Immature natural killer cell (primary cell): ENCODE measurements around the gene ARSH. TPM values are rescaled to one million over a fixed set of nuclear protein-coding genes. Genes with fewer than 3 reads are reported as not detected.
"Not testable (repeated sequence)": the region's sequence is repeated elsewhere in the genome, so short reads cannot be mapped to it uniquely, and the experiment has no call there.

Experiments
- DNase-seq, 3 donors: peaks; one replicate each; pipeline ENCODE4 v3.0.0; 2022; ENCODE audit warnings: mixed read lengths in 1 of 3
- H3K27ac Mint-ChIP-seq, 6 donors: one replicate each; pipeline ENCODE4 v1.8.0; 2020; ENCODE audit warnings: mixed read lengths in 6 of 6, mild to moderate bottlenecking in 5 of 6, inconsistent platforms in 4 of 6, moderate library complexity in 3 of 6
- H3K27me3 Mint-ChIP-seq, 3 donors: one replicate each; pipeline ENCODE4 v1.8.0; 2020 to 2021; ENCODE audit warnings: low read depth in 3 of 3, mild to moderate bottlenecking in 3 of 3, mixed read lengths in 3 of 3, moderate library complexity in 3 of 3, inconsistent platforms in 1 of 3
- H3K36me3 Mint-ChIP-seq, 3 donors: one replicate each; pipeline ENCODE4 v1.8.0; 2020; ENCODE audit warnings: mixed read lengths in 3 of 3, inconsistent platforms in 2 of 3, mild to moderate bottlenecking in 2 of 3
- H3K4me1 Mint-ChIP-seq, 2 donors: one replicate each; pipeline ENCODE4 v1.8.0; 2020; ENCODE audit warnings: inconsistent platforms in 2 of 2, mild to moderate bottlenecking in 2 of 2, mixed read lengths in 2 of 2, moderate library complexity in 1 of 2
- H3K4me3 Mint-ChIP-seq, 5 donors: one replicate each; pipeline ENCODE4 v1.8.0; 2020; ENCODE audit warnings: mild to moderate bottlenecking in 5 of 5, mixed read lengths in 5 of 5, inconsistent platforms in 3 of 5, moderate library complexity in 3 of 5
- H3K9me3 Mint-ChIP-seq, 6 donors: one replicate each; pipeline ENCODE4 v1.8.0; 2020; ENCODE audit warnings: mild to moderate bottlenecking in 6 of 6, mixed read lengths in 6 of 6, inconsistent platforms in 4 of 6, moderate library complexity in 3 of 6
- polyA plus RNA-seq, 3 donors: library from polyadenylated mRNA; unstranded; fragments of 300-500 nt; fragmentation: Illumina TruSeq; gene quantifications; one replicate each; pipeline ENCODE4 v1.2.3, GENCODE V29; 2021

Gene ARSH
- polyA plus RNA-seq, 3 donors from 2014 or later, result not detected

DNA sequence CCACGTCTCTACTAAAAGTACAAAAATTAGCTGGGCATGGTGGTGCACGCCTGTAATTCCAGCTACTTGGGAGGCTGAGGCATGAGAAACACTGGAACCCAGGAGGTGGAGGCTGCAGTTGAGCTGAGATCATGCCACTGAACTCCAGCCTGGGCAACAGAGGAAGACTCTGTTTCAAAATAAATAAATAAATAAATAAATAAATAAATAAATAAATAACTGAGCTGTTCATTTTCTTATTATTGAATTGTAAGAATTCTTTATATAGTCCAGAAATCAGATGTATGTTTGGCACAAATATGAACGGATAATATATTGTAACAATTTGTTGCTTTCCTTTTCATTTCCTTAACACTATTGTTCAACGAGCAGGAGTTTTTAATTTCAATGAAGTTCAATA lies 27.7 kb upstream of the ARSH start:
- not testable (repeated sequence) for H3K27ac Mint-ChIP-seq, DNase-seq, H3K9me3 Mint-ChIP-seq, H3K4me3 Mint-ChIP-seq, H3K36me3 Mint-ChIP-seq, H3K4me1 Mint-ChIP-seq, H3K27me3 Mint-ChIP-seq

- peaks cover 2 to 7% (median 3%) of the 10 kb centered on the region in 3 donors for H3K27me3 Mint-ChIP-seq
- H3K27ac Mint-ChIP-seq, result no peak overlapping the region
Measured at GRCh38 chrX:2984342-2984741, 22.0 kb upstream of the ARSH start.

DNA sequence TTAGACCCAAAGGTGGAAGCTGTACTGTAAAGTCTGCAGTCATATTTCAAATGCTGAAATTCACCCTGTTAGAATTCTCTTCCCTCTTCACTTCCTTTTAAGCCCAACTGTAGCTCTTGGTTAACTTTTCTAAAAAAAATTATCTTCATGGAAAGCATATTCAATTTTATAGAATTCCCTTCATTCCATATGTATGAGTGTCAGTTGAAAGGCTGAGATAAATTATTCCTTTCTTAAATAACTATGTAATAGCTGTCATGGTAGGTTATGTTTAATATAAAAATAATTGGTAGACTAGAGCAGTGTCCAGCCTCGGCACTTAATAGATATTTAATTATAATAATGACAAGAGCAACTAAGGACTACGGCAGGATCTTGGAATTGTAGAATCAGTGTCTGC lies 16.8 kb upstream of the ARSH start:
- Mint-ChIP-seq H3K4me3 (no peak overlapping the region), H3K4me1 (no peaks in the 10 kb centered on the region), H3K27me3 (peaks cover 3 to 5% (median 4%) of the 10 kb centered on the region in 3 donors), H3K9me3 (no peaks in the 10 kb centered on the region), H3K27ac (no peak overlapping the region), H3K36me3 (no peaks in the 10 kb centered on the region)
- DNase-seq, result no peak

More at GRCh38 chrX:2984342-2984741, 22.0 kb upstream of the ARSH start:
- H3K36me3 Mint-ChIP-seq, result no peaks in the 10 kb centered on the region
- H3K4me3 Mint-ChIP-seq, result no peak overlapping the region
- DNase-seq, result no peak
- H3K9me3 Mint-ChIP-seq, result peaks cover 0 to 1% (median 0%) of the 10 kb centered on the region in 6 donors
- no peaks in the 10 kb centered on the region for H3K4me1 Mint-ChIP-seq

DNA sequence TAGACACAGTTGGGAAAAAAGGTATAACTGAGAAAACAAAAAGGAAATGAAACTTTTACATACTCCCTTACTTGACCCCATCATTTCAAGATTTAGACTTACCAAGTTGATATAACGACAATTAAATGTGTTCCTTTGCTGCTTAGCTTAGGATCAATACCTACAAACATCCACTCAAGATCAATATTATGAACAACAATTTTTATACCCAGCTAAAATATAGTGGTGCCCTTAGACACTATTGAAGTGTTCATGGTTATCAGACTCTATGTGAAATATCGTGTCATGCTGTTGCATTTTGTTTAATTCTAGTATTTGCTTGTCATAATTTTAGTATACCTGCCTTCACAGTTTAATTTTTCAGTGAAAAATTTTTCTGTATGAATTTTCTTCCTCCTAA lies 4.2 kb downstream of the ARSH start:
- no peak overlapping the region for H3K4me3 Mint-ChIP-seq
- peaks cover 0 to 10% (median 7%) of the 10 kb centered on the region in 6 donors for H3K9me3 Mint-ChIP-seq
- peaks cover 1 to 16% (median 3%) of the 10 kb centered on the region in 3 donors for H3K27me3 Mint-ChIP-seq
- no peaks in the 10 kb centered on the region for H3K4me1 Mint-ChIP-seq
- DNase-seq, result no peak
- H3K27ac Mint-ChIP-seq, result no peak overlapping the region
- H3K36me3 Mint-ChIP-seq, result peaks cover 0 to 4% (median 0%) of the 10 kb centered on the region in 3 donors

- Mint-ChIP-seq H3K9me3 (peaks cover 0 to 4% (median 0%) of the 10 kb centered on the region in 6 donors), H3K4me3 (no peak overlapping the region), H3K4me1 (no peaks in the 10 kb centered on the region), H3K36me3 (no peaks in the 10 kb centered on the region), H3K27ac (no peak overlapping the region), H3K27me3 (peaks cover 0 to 16% (median 2%) of the 10 kb centered on the region in 3 donors)
- DNase-seq, result no peak
Measured at GRCh38 chrX:3017492-3017891, 11.1 kb downstream of the ARSH start.

- no peaks in the 10 kb centered on the region for H3K36me3 Mint-ChIP-seq
- no peak overlapping the region for H3K27ac Mint-ChIP-seq
- H3K27me3 Mint-ChIP-seq, result peaks cover 0 to 5% (median 3%) of the 10 kb centered on the region in 3 donors
Measured at GRCh38 chrX:3024176-3024575, 17.8 kb downstream of the ARSH start.

DNA sequence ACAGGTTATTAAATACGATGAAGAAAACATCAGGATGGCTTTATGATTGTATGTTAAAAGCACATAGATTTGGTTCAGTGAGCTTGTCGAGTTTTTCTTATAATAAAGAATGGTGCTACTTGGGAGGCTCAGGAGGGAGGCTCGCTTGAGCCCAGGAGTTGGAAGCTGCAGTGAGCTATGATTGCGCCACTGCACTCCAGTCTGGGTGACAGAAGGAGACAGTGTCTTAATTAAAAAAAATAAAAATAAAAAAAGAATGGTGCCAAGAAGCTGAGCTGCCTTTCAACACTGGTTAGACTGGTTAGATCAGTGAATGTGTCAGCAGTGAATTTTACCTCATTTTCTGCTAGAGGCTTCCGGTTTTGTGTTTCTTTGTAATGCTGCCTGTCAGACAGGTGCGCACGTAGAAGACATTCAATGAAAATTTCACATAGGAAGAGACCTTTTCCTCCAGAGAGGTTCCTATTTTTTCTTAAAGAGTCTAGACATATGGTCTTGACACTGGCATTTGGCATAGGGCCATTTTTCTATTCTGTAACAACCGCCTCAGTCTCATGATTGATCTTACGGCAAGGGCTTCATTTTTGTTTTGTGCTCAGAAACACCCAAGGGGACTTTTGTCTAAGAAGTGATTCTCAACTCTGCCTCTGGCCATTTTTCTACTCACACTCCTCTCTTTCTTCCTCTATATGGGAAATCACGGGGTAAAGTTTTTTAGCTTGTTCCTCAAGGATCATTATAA lies 19.9 kb downstream of the ARSH start:
- Mint-ChIP-seq H3K27ac (no peak overlapping the region), H3K4me1 (no peaks in the 10 kb centered on the region), H3K4me3 (no peak overlapping the region)

More at GRCh38 chrX:3024176-3024575, 17.8 kb downstream of the ARSH start:
- H3K4me1 Mint-ChIP-seq, result no peaks in the 10 kb centered on the region
- H3K9me3 Mint-ChIP-seq, result no peaks in the 10 kb centered on the region
- H3K4me3 Mint-ChIP-seq, result no peak overlapping the region
- no peak for DNase-seq

DNA sequence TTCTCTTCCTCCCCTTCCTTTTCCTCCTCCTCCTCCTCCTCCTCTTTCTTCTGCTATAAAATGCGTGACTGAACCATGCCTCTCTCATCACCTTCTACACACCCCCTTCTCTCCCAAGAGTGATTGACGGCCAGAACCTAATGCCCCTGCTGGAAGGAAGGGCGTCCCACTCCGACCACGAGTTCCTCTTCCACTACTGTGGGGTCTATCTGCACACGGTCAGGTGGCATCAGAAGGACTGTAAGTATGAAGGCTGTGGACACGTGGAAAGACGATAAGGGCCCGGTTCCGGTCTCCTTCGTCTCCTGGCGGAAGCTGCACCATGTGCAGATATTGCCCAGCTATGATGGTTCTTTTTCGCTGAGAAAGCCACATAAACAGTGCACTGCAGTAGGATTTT lies 22.8 kb downstream of the ARSH start:
- Mint-ChIP-seq H3K36me3 (no peaks in the 10 kb centered on the region), H3K4me3 (no peak overlapping the region), H3K4me1 (no peaks in the 10 kb centered on the region), H3K9me3 (no peaks in the 10 kb centered on the region), H3K27me3 (peaks cover 2 to 8% (median 5%) of the 10 kb centered on the region in 3 donors), H3K27ac (no peak overlapping the region)
- no peak for DNase-seq

More for the DNA sequence above, 19.9 kb downstream of the ARSH start:
- no peak for DNase-seq
- peaks cover 0 to 8% (median 5%) of the 10 kb centered on the region in 3 donors for H3K27me3 Mint-ChIP-seq
- H3K36me3 Mint-ChIP-seq, result no peaks in the 10 kb centered on the region
- H3K9me3 Mint-ChIP-seq, result no peaks in the 10 kb centered on the region

GRCh38 chrX:3037218-3037617 lies 30.9 kb downstream of the ARSH start:
- H3K27me3 Mint-ChIP-seq, result peaks cover 0 to 3% (median 0%) of the 10 kb centered on the region in 3 donors
- no peaks in the 10 kb centered on the region for H3K9me3 Mint-ChIP-seq
- no peak for DNase-seq
- H3K4me3 Mint-ChIP-seq, result no peak overlapping the region
- H3K4me1 Mint-ChIP-seq, result no peaks in the 10 kb centered on the region
- H3K27ac Mint-ChIP-seq, result no peak overlapping the region
- no peaks in the 10 kb centered on the region for H3K36me3 Mint-ChIP-seq

DNA sequence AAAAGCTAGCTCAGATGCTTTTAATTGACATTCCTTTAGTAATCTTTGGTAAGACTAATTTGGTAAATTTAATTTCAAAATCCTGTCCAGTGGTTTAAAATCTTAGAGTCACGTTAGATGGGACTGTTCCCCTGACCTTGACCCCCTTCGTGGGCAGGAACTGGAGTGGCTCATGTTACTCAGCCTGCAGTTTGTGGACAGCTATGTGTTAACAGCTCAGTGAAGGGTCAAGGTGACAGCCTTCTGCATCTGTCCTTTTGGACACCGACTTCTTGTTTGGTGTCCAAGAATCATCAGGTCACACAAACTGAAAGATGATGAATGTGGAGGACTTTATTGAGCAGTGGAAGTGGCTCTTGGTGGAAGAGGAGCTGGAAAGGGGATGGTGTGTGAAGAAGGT lies 37.9 kb downstream of the ARSH start:
- no peak for DNase-seq
- peak overlapping the region in 1 of 6 donors; percentile 29 for H3K27ac Mint-ChIP-seq
- no peaks in the 10 kb centered on the region for H3K9me3 Mint-ChIP-seq
- H3K36me3 Mint-ChIP-seq, result no peaks in the 10 kb centered on the region
- peaks cover 6 to 10% of the 10 kb centered on the region in 2 donors for H3K4me1 Mint-ChIP-seq
- peaks cover 0 to 1% (median 0%) of the 10 kb centered on the region in 3 donors for H3K27me3 Mint-ChIP-seq
- H3K4me3 Mint-ChIP-seq, result no peak overlapping the region

GRCh38 chrX:3044671-3045070 lies 38.3 kb downstream of the ARSH start:
- Mint-ChIP-seq H3K4me3 (no peak overlapping the region), H3K27ac (peak overlapping the region in 1 of 6 donors; percentile 31), H3K4me1 (peaks cover 6 to 10% of the 10 kb centered on the region in 2 donors), H3K9me3 (no peaks in the 10 kb centered on the region), H3K27me3 (peaks cover 0 to 1% (median 0%) of the 10 kb centered on the region in 3 donors), H3K36me3 (no peaks in the 10 kb centered on the region)
- DNase-seq, result no peak

- peaks cover 0 to 1% (median 0%) of the 10 kb centered on the region in 3 donors for H3K27me3 Mint-ChIP-seq
- DNase-seq, result peak; percentile 3 to 23 (median 7)
- peak overlapping the region; percentile 53 to 85 (median 82) for H3K4me3 Mint-ChIP-seq
- H3K9me3 Mint-ChIP-seq, result no peaks in the 10 kb centered on the region
- H3K36me3 Mint-ChIP-seq, result no peaks in the 10 kb centered on the region
- peak overlapping the region; percentile 80 to 92 (median 88) for H3K27ac Mint-ChIP-seq
- peaks cover 6 to 10% of the 10 kb centered on the region in 2 donors for H3K4me1 Mint-ChIP-seq
Measured at GRCh38 chrX:3046253-3047240, 40.2 kb downstream of the ARSH start.

- not testable (repeated sequence) for DNase-seq, H3K27me3 Mint-ChIP-seq, H3K4me1 Mint-ChIP-seq, H3K9me3 Mint-ChIP-seq, H3K4me3 Mint-ChIP-seq, H3K36me3 Mint-ChIP-seq, H3K27ac Mint-ChIP-seq
Measured at GRCh38 chrX:3050523-3051175, 44.3 kb downstream of the ARSH start.
